HUES48 (cell line): ENCODE results near the gene ANKRD28.
"Not testable (repeated sequence)": the region's sequence is repeated elsewhere in the genome, so short reads cannot be mapped to it uniquely, and the experiment has no call there.

Source experiments
- H3K27ac ChIP-seq: one replicate; pipeline ENCODE4 v1.7.0; 2013; ENCODE audit warnings: low read depth, low read length, inconsistent platforms
- H3K27me3 ChIP-seq: 2 replicates; pipeline ENCODE4 v1.6.1; 2013; ENCODE audit warnings: mild to moderate bottlenecking, low read length; ENCODE audit not compliant: control insufficient read depth, insufficient read depth
- H3K36me3 ChIP-seq: 2 replicates; pipeline ENCODE4 v1.6.1; 2013; ENCODE audit warnings: low read length; ENCODE audit not compliant: control insufficient read depth, insufficient read depth
- H3K4me1 ChIP-seq: 2 replicates; pipeline ENCODE4 v1.6.1; 2013; ENCODE audit warnings: mild to moderate bottlenecking, low read length; ENCODE audit not compliant: control insufficient read depth, insufficient read depth
- H3K4me3 ChIP-seq: 2 replicates; pipeline ENCODE4 v1.5.1; 2013; ENCODE audit warnings: mild to moderate bottlenecking, low read depth, low read length
- H3K9ac ChIP-seq: 2 replicates; pipeline ENCODE4 v1.6.1; 2013; ENCODE audit warnings: mild to moderate bottlenecking, low read depth, low read length, moderate library complexity
- H3K9me3 ChIP-seq: 2 replicates; pipeline ENCODE4 v1.6.1; 2013; ENCODE audit warnings: low read length; ENCODE audit not compliant: control insufficient read depth, insufficient read depth

ANKRD28 gene

DNA sequence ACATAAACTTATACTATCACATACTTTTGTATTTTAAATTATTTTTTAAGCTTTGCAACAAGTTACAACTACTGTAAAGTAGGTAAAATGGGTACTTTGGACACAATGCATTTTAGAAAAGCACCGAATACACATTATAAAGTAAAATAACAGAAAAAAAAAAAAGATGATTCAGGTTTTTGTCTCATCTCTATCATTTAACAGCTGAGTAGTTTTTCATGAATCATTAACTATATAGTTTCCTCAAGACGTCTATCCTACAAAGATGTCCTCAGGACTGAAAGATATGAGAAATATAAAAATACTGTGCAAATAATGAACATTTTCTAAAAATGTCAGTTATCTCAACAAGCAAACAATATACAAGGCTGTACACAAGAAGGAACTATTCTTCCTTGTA is 46.9 kb downstream of the ANKRD28 start:
- no peaks in the 10 kb centered on the region for H3K27me3 ChIP-seq
- no peak overlapping the region for H3K9ac ChIP-seq
- H3K4me1 ChIP-seq, result peaks cover 18% of the 10 kb centered on the region
- H3K36me3 ChIP-seq, result peaks cover 26% of the 10 kb centered on the region
- no peak overlapping the region for H3K4me3 ChIP-seq
- H3K27ac ChIP-seq, result no peak overlapping the region
- H3K9me3 ChIP-seq, result no peaks in the 10 kb centered on the region

DNA sequence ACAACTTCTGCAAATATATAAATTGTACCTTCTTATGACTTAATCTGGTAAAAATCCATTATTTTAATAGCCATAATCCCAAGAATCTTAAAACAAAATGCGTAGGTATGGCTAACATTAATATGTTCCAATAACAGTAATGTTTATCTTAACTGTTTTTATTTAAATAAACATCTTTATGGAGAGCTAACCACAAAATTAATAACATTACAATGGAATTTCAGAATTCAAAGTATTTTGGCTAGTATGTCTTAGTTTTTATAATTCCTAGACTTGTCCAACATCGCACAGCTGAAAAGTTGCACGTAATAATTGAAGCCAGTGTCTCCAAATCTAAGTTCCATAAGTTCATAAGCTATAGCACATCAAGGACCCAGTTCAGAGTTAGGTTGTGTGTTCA is 47.6 kb downstream of the ANKRD28 start:
- Histone ChIP-seq H3K4me3 (no peak overlapping the region), H3K27me3 (no peaks in the 10 kb centered on the region), H3K36me3 (peaks cover 26% of the 10 kb centered on the region), H3K4me1 (peaks cover 10% of the 10 kb centered on the region), H3K27ac (no peak overlapping the region), H3K9ac (no peak overlapping the region), H3K9me3 (no peaks in the 10 kb centered on the region)

DNA sequence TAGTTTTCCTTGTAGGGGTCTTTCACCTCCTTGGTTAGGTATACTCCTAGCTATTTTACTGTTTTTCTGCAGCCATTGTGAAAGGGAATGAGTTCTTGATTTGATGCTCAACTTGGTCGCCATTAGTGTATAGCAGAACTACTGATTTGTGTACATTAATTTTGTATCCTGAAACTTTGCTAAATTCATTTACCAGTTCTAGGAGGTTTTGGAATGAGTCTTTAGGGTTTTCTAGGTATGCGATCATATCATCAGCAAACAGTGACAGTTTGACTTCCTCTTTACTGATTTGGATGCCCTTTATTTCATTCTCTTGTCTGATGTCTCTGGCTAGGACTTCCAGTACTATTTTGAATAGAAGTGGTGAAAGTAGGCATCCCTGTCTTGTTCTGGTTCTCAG is 51.9 kb downstream of the ANKRD28 start:
- not testable (repeated sequence) for H3K27ac ChIP-seq, H3K4me3 ChIP-seq
- peaks cover 24% of the 10 kb centered on the region for H3K36me3 ChIP-seq

DNA sequence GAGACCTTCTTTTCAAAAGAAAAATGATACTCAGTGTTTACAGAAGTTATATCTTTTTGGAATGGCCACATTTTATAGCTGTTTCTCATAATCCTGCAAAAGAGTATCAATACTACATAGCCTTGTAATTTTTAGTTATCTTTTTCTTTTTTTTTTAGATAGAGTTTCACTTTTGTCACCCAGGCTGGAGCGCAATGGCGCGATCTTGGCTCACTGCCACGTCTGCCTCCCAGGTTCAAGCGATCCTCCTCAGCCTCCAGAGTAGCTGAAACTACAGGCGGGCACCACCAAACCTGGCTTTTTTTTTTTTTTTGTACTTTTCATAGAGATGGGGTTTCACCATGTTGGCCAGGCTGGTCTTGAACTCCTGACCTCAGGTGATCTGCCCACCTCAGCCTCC is 53.6 kb downstream of the ANKRD28 start:
- Histone ChIP-seq H3K4me3 (no peak overlapping the region), H3K9me3 (peaks cover 31% of the 10 kb centered on the region), H3K27me3 (no peaks in the 10 kb centered on the region), H3K27ac (no peak overlapping the region), H3K9ac (no peak overlapping the region), H3K36me3 (peaks cover 10% of the 10 kb centered on the region; the same call in 1 of the 2 replicates), H3K4me1 (no peaks in the 10 kb centered on the region)

More for the DNA sequence above, 51.9 kb downstream of the ANKRD28 start:
- not testable (repeated sequence) for H3K27me3 ChIP-seq, H3K4me1 ChIP-seq, H3K9ac ChIP-seq
- H3K9me3 ChIP-seq, result peaks cover 15% of the 10 kb centered on the region

DNA sequence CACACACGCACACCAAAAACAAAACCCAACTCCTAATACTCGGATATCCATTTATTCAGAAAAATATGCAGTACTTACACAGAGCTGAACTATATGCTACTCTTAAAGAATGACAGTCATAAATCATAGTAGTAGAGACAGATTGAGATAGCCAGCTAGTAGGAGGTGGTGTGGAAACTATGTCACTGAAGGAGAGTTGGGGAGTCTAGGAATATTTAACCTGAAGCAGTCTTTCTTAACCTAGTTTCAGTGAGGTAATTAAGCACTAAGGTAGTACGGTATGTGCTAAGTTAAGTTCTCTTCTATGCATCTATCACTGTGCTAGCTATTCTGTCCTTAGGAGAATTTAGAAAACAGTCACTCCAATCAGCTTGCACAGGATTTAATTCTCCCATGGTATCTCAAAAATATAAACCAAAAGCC is 54.2 kb downstream of the ANKRD28 start:
- H3K4me1 ChIP-seq, result no peaks in the 10 kb centered on the region
- peaks cover 10% of the 10 kb centered on the region; the same call in 1 of the 2 replicates for H3K36me3 ChIP-seq
- no peaks in the 10 kb centered on the region for H3K27me3 ChIP-seq
- H3K27ac ChIP-seq, result no peak overlapping the region
- H3K9me3 ChIP-seq, result peaks cover 36% of the 10 kb centered on the region
- no peak overlapping the region for H3K9ac ChIP-seq
- H3K4me3 ChIP-seq, result no peak overlapping the region

DNA sequence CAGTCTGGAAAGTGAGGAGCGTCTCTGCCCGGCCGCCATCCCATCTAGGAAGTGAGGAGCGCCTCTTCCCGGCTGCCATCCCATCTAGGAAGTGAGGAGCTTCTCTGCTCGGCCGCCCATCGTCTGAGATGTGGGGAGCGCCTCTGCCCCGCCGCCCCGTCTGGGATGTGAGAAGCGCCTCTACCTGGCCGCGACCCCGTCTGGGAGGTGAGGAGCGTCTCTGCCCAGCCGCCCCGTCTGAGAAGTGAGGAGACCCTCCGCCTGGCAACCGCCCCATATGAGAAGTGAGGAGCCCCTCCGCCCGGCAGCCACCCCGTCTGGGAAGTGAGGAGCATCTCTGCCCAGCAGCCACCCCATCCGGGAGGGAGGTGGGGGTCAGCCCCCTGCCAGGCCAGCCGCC is 55.5 kb downstream of the ANKRD28 start:
- H3K36me3 ChIP-seq, result not testable (repeated sequence)
- H3K9me3 ChIP-seq, result peaks cover 43% of the 10 kb centered on the region

DNA sequence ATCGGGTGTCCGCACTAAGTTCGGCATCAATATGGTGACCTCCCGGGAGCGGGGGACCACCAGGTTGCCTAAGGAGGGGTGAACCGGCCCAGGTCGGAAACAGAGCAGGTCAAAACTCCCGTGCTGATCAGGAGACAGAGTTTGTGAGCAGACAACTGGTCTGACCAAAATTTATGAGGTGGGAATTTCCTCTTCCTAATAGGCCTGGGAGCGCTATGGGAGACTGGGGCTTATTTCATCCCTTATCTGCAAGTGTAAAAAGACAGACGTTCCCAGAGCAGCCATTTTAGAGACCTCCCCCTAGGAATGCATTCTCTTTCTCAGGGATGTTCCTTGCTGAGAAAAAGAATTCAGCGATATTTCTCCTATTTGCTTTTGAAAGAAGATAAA is 59.2 kb downstream of the ANKRD28 start:
- not testable (repeated sequence) for H3K27me3 ChIP-seq, H3K27ac ChIP-seq, H3K4me3 ChIP-seq, H3K9ac ChIP-seq, H3K4me1 ChIP-seq
- Histone ChIP-seq H3K36me3 (peaks cover 42% of the 10 kb centered on the region), H3K9me3 (peaks cover 38% of the 10 kb centered on the region)

More for the DNA sequence above, 55.5 kb downstream of the ANKRD28 start:
- not testable (repeated sequence) for H3K9ac ChIP-seq, H3K4me1 ChIP-seq, H3K27me3 ChIP-seq, H3K4me3 ChIP-seq, H3K27ac ChIP-seq

DNA sequence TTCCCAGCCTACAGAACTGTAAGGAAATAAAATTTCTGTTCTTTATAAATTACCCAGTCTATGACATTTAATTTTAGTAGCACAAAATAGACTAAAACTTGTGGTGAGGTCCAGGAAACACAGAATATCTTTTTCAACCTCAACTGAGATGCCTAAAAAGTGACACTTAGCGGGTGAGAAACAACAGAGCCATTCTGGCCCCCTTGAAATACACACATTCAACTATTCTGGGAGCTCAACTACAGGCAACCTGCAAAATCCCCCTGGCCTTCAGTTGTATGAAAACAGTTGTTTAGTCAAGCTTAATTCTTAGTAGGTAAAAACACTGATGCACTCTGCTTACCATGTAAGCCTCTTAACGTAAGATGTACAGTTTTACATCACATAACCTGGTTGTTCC is 66.8 kb downstream of the ANKRD28 start:
- peaks cover 48% of the 10 kb centered on the region for H3K36me3 ChIP-seq

DNA sequence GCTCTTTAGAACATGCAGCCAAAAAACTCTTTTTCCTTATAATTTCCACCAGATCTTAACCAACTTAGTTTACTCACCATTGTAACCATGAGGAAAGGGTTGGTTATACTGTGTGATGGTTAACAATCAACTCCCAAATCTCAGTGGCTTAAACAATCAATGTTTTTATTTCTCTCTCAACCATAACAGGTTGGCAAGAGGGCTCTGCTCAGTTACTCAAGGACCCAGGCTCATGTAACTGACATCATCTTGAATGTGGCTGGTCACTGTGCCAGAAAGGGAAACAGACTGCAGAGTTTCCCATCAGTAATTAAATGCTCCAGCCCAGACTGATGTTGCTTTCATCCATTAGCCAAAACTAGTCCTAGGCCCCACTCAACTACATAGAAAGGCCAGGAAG is 69.0 kb downstream of the ANKRD28 start:
- Histone ChIP-seq H3K4me1 (peaks cover 10% of the 10 kb centered on the region), H3K9me3 (no peaks in the 10 kb centered on the region), H3K4me3 (no peak overlapping the region), H3K27me3 (no peaks in the 10 kb centered on the region), H3K9ac (no peak overlapping the region), H3K27ac (no peak overlapping the region), H3K36me3 (peaks cover 33% of the 10 kb centered on the region)

More for the DNA sequence above, 66.8 kb downstream of the ANKRD28 start:
- no peak overlapping the region for H3K27ac ChIP-seq
- peaks cover 10% of the 10 kb centered on the region for H3K4me1 ChIP-seq
- H3K27me3 ChIP-seq, result no peaks in the 10 kb centered on the region
- H3K4me3 ChIP-seq, result no peak overlapping the region
- no peak overlapping the region for H3K9ac ChIP-seq
- H3K9me3 ChIP-seq, result no peaks in the 10 kb centered on the region

DNA sequence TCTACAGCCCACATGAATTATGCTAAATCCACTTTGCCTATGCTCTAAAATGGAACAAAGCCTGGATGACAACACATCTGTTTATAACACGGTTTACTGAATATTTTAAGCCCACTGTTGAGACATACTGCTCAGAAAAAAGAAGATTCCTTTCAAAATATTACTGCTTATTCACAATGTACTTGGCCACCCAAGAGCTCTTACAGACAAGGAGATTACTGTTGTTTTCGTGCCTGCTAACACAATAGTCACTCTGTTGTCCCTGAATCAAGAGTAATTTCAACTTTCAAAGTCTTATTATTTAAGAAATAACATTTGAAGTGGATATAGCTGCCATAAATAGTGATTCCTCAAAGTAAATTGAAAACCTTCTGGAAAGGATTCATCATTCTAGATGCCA is 70.9 kb downstream of the ANKRD28 start:
- Histone ChIP-seq H3K4me1 (peaks cover 10% of the 10 kb centered on the region), H3K9me3 (no peaks in the 10 kb centered on the region), H3K27me3 (no peaks in the 10 kb centered on the region), H3K9ac (no peak overlapping the region), H3K27ac (no peak overlapping the region), H3K36me3 (peaks cover 37% of the 10 kb centered on the region), H3K4me3 (no peak overlapping the region)

DNA sequence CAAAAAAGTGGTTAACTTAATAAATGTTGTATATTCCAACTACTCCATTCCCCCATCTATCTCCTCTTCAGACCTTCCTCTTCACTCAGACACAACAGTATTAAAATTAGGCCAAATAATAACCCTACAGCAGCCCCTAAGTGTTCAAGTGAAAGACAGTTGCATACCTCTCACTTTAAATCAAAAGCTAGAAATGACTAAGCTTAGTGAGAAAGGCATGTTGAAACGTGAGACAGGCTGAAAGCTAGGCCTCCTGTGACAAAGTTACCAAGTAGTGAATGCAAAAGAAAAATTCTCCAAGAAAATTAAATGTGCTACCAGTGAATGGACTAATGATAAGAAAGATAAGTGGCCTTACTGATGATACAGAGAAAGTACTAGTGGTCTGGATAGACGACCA is 71.7 kb downstream of the ANKRD28 start:
- Histone ChIP-seq H3K4me1 (peaks cover 10% of the 10 kb centered on the region), H3K4me3 (no peak overlapping the region), H3K9ac (no peak overlapping the region), H3K27ac (no peak overlapping the region), H3K9me3 (no peaks in the 10 kb centered on the region), H3K27me3 (no peaks in the 10 kb centered on the region), H3K36me3 (peaks cover 41% of the 10 kb centered on the region)

DNA sequence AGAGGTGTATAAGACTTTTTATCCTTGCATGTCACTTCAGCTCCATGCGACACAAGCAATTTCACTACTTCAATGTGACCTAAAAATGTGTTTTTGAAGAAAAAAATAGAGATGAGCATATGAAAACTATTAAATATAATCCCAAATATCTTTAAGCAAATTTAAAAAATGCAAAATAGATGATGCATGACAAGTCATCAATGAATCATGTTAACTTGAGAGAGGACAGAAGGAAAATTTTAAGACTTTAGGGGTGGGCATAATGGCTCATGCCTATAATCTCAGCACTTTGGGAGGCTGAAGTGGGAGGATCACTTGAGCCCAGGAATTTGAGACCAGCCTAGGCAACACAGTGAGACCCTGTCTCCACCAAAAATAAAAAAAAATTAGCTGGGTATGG is 73.3 kb downstream of the ANKRD28 start:
- Histone ChIP-seq H3K36me3 (peaks cover 53% of the 10 kb centered on the region), H3K27ac (no peak overlapping the region), H3K9ac (no peak overlapping the region), H3K4me3 (no peak overlapping the region), H3K4me1 (peaks cover 10% of the 10 kb centered on the region), H3K27me3 (no peaks in the 10 kb centered on the region), H3K9me3 (no peaks in the 10 kb centered on the region)
